NCI-H524 (cell line): ENCODE measurements around the gene DISP3.
A peak's percentile ranks its signal among the peaks of the same experiment; 100 is the strongest.

Experiments
- DNase-seq, 2 experiments: peaks; one replicate each; lab custom pipeline; 2025; lab: John Stamatoyannopoulos, UW

DISP3 gene

GRCh38 chr1:11456965-11457364 is 22.0 kb upstream of the DISP3 start:
- DNase-seq, result peak; percentile 71 to 92

- peak; percentile 18 to 23 for DNase-seq
These were observed 20.1 kb upstream of the DISP3 start for GRCh38 chr1:11458811-11459275.

- peak; percentile 61 to 83 for DNase-seq
These were observed 17.3 kb upstream of the DISP3 start for GRCh38 chr1:11461531-11462137.

GRCh38 chr1:11462224-11462923 is 16.6 kb upstream of the DISP3 start:
- DNase-seq, result no peak

GRCh38 chr1:11463177-11463576 is 15.8 kb upstream of the DISP3 start:
- no peak for DNase-seq

GRCh38 chr1:11465307-11465706 is 13.6 kb upstream of the DISP3 start:
- DNase-seq, result no peak

GRCh38 chr1:11466416-11466815 is 12.5 kb upstream of the DISP3 start:
- no peak for DNase-seq

- no peak for DNase-seq
These were observed 10.1 kb upstream of the DISP3 start for GRCh38 chr1:11468878-11469277.

- DNase-seq, result peak in 1 of 2 experiments; percentile 10
These were observed 8.0 kb upstream of the DISP3 start for GRCh38 chr1:11470912-11471311.

- no peak for DNase-seq
These were observed 7.5 kb upstream of the DISP3 start for GRCh38 chr1:11471473-11471872.

GRCh38 chr1:11472284-11472683 is 6.7 kb upstream of the DISP3 start:
- DNase-seq, result no peak

GRCh38 chr1:11472741-11473140 is 6.2 kb upstream of the DISP3 start:
- no peak for DNase-seq

- no peak for DNase-seq
These were observed 5.4 kb upstream of the DISP3 start for GRCh38 chr1:11473491-11474034.

- peak; percentile 55 to 84 for DNase-seq
These were observed 4.1 kb upstream of the DISP3 start for GRCh38 chr1:11474826-11475225.

GRCh38 chr1:11475748-11476147 is 3.2 kb upstream of the DISP3 start:
- DNase-seq, result peak; percentile 82 to 95

GRCh38 chr1:11479375-11479979 is 522 bp downstream of the DISP3 start:
- no peak for DNase-seq

- no peak for DNase-seq
These were observed 2.1 kb downstream of the DISP3 start for GRCh38 chr1:11481019-11481418.

GRCh38 chr1:11482198-11482597 is 3.2 kb downstream of the DISP3 start:
- DNase-seq, result no peak

- peak in 1 of 2 experiments; percentile 32 for DNase-seq
These were observed 3.9 kb downstream of the DISP3 start for GRCh38 chr1:11482701-11483479.

- peak in 1 of 2 experiments; percentile 20 for DNase-seq
These were observed 4.8 kb downstream of the DISP3 start for GRCh38 chr1:11483581-11484320.

GRCh38 chr1:11484321-11484655 is 5.3 kb downstream of the DISP3 start:
- DNase-seq, result no peak

- peak; percentile 83 to 93 for DNase-seq
These were observed 6.2 kb downstream of the DISP3 start for GRCh38 chr1:11485191-11485590.
